ENCODE results near the gene UPK2. TPM values are rescaled to one million over a fixed set of nuclear protein-coding genes. Genes with fewer than 3 reads are reported as not detected.

The UPK2 gene
- total RNA-seq, 1 experiment from 2014 or later: not detected

- H3K4me3 Mint-ChIP-seq: peak overlapping the region; percentile 59
- ChIA-PET CTCF (no interaction called here), POLR2A (no interaction called here)
- H3K27me3 Mint-ChIP-seq (ENCODE audit: low read depth): no peaks in the 10 kb centered on the region
- DNase-seq (ENCODE audit: low spot score): no peak
- no peaks in the 10 kb centered on the region for H3K36me3 Mint-ChIP-seq
- ATAC-seq: no peak
- no peaks in the 10 kb centered on the region for H3K9me3 Mint-ChIP-seq
- peaks cover 91% of the 10 kb centered on the region for H3K4me1 Mint-ChIP-seq
- no peak for TF ChIP-seq ZNF512 (CRISPR knock-in tag; IDR thresholded peaks at IDR 0.05; ENCODE audit: borderline replicate concordance)
- no peak for TF ChIP-seq RORB (CRISPR knock-in tag; IDR thresholded peaks at IDR 0.05)
- TF ChIP-seq ZNF423 (CRISPR knock-in tag; IDR thresholded peaks at IDR 0.05): no peak
- no peak for TF ChIP-seq SOX15 (CRISPR knock-in tag; IDR thresholded peaks at IDR 0.05)
- no peak for TF ChIP-seq ESRRA (CRISPR knock-in tag; IDR thresholded peaks at IDR 0.05; ENCODE audit: borderline replicate concordance)
- TF ChIP-seq MXD4 (CRISPR knock-in tag; IDR thresholded peaks at IDR 0.05; ENCODE audit: borderline replicate concordance): no peak
- no peak for TF ChIP-seq SMAD4 (CRISPR knock-in tag; IDR thresholded peaks at IDR 0.05)
- no peak for TF ChIP-seq ZNF416 (CRISPR knock-in tag; IDR thresholded peaks at IDR 0.05)
- no peak for TF ChIP-seq E2F1 (CRISPR knock-in tag; IDR thresholded peaks at IDR 0.05)
- TF ChIP-seq NFYB (CRISPR knock-in tag; conservative IDR thresholded peaks at IDR 0.05; ENCODE audit: low read depth): no peak
- no peak for TF ChIP-seq ZNF263 (CRISPR knock-in tag; IDR thresholded peaks at IDR 0.05; ENCODE audit: low read depth)
- TF ChIP-seq HMGA2 (CRISPR knock-in tag; IDR thresholded peaks at IDR 0.05): no peak
- no peak for TF ChIP-seq ZNF396 (CRISPR knock-in tag; IDR thresholded peaks at IDR 0.05; ENCODE audit: borderline replicate concordance)
- TF ChIP-seq EMX1 (CRISPR knock-in tag; IDR thresholded peaks at IDR 0.05): no peak
- no peak for TF ChIP-seq HMGXB4 (CRISPR knock-in tag; IDR thresholded peaks at IDR 0.05)
- no peak for TF ChIP-seq ARID4B (CRISPR knock-in tag; IDR thresholded peaks at IDR 0.05; ENCODE audit: borderline replicate concordance)
- peak overlapping the region; percentile 98 for H3K27ac Mint-ChIP-seq
These were observed 37.3 kb upstream of the UPK2 start for GRCh38 chr11:118918686-118919280.
